22Rv1 (cell line): ENCODE data around the gene TSKU.

Experiments used
- ZFX ChIP-seq: fragments of 450-650 bp; IDR thresholded peaks from 2 replicates; pipeline ENCODE4 v1.6.1; 2017; ENCODE audit warnings: antibody characterized with exemption, borderline replicate concordance
- TF ChIP-seq, protein P1 (sequence below): fragments of 450-650 bp; IDR thresholded peaks from 2 replicates; pipeline ENCODE4 v1.5.1; 2017; ENCODE audit warnings: mild to moderate bottlenecking

DNA sequence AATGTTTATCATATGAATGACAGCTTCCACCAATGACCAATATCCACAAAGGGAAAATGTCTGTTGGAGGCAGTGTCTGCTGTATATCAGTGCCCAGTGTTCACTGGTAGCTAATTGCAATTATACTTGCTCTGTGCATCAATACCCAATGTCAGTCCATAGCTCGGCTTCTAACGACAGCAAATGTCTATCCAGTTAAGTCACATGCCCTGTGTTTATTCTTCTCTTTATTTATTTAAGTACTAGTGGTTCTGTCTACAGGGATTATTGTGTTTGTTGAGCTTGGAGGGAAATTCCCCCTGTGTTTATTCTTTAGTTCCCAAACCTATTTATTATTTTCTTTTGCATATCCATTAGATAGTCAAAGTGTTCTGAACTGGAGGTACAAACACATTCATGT, 18.6 kb downstream of the TSKU start:
- TF ChIP-seq, protein P1, sequence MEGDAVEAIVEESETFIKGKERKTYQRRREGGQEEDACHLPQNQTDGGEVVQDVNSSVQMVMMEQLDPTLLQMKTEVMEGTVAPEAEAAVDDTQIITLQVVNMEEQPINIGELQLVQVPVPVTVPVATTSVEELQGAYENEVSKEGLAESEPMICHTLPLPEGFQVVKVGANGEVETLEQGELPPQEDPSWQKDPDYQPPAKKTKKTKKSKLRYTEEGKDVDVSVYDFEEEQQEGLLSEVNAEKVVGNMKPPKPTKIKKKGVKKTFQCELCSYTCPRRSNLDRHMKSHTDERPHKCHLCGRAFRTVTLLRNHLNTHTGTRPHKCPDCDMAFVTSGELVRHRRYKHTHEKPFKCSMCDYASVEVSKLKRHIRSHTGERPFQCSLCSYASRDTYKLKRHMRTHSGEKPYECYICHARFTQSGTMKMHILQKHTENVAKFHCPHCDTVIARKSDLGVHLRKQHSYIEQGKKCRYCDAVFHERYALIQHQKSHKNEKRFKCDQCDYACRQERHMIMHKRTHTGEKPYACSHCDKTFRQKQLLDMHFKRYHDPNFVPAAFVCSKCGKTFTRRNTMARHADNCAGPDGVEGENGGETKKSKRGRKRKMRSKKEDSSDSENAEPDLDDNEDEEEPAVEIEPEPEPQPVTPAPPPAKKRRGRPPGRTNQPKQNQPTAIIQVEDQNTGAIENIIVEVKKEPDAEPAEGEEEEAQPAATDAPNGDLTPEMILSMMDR = no peak
- TF ChIP-seq ZFX = no peak
